Activated T-cell treated with anti-CD3 and anti-CD28 coated beads for 4 hours (primary cell): ENCODE results near the gene INSYN2B.

Source experiments
- DNase-seq: peaks from one replicate; pipeline ENCODE4 v3.0.0-alpha.2; 2020

The INSYN2B gene

GRCh38 chr5:169881702-169882303, 98.5 kb downstream of the INSYN2B start:
- DNase-seq, result no peak

GRCh38 chr5:169880785-169881184, 99.5 kb downstream of the INSYN2B start:
- DNase-seq, result no peak

GRCh38 chr5:169880012-169880663, 100.2 kb downstream of the INSYN2B start:
- no peak for DNase-seq

GRCh38 chr5:169876386-169876785, 103.9 kb downstream of the INSYN2B start:
- no peak for DNase-seq

GRCh38 chr5:169875731-169876130, 104.6 kb downstream of the INSYN2B start:
- DNase-seq, result no peak

- no peak for DNase-seq
Observed at GRCh38 chr5:169875091-169875728, 105.1 kb downstream of the INSYN2B start.

GRCh38 chr5:169874621-169875020, 105.7 kb downstream of the INSYN2B start:
- no peak for DNase-seq

- DNase-seq, result no peak
Observed at GRCh38 chr5:169873642-169874041, 106.7 kb downstream of the INSYN2B start.

GRCh38 chr5:169871826-169872490, 108.3 kb downstream of the INSYN2B start:
- no peak for DNase-seq

GRCh38 chr5:169870211-169870610, 110.1 kb downstream of the INSYN2B start:
- no peak for DNase-seq

GRCh38 chr5:169869066-169869465, 111.2 kb downstream of the INSYN2B start:
- DNase-seq, result no peak

- DNase-seq, result no peak
Observed at GRCh38 chr5:169867347-169867746, 112.9 kb downstream of the INSYN2B start.

GRCh38 chr5:169864483-169864882, 115.8 kb downstream of the INSYN2B start:
- no peak for DNase-seq

- DNase-seq, result no peak
Observed at GRCh38 chr5:169862391-169862811, 117.9 kb downstream of the INSYN2B start.

- DNase-seq, result no peak
Observed at GRCh38 chr5:169861934-169862333, 118.4 kb downstream of the INSYN2B start.

GRCh38 chr5:169861433-169861832, 118.9 kb downstream of the INSYN2B start:
- no peak for DNase-seq

GRCh38 chr5:169860585-169860984, 119.7 kb downstream of the INSYN2B start:
- DNase-seq, result no peak

- no peak for DNase-seq
Observed at GRCh38 chr5:169856571-169856970, 123.7 kb downstream of the INSYN2B start.

GRCh38 chr5:169851321-169851850, 128.9 kb downstream of the INSYN2B start:
- no peak for DNase-seq

GRCh38 chr5:169850409-169850808, 129.9 kb downstream of the INSYN2B start:
- no peak for DNase-seq

GRCh38 chr5:169848792-169849191, 131.5 kb downstream of the INSYN2B start:
- no peak for DNase-seq

GRCh38 chr5:169848271-169848670, 132.0 kb downstream of the INSYN2B start:
- no peak for DNase-seq

GRCh38 chr5:169847519-169847918, 132.8 kb downstream of the INSYN2B start:
- no peak for DNase-seq

- no peak for DNase-seq
Observed at GRCh38 chr5:169842699-169843098, 137.6 kb downstream of the INSYN2B start.
